ENCODE results near the gene ADGRB3.

Gene ADGRB3

DNA sequence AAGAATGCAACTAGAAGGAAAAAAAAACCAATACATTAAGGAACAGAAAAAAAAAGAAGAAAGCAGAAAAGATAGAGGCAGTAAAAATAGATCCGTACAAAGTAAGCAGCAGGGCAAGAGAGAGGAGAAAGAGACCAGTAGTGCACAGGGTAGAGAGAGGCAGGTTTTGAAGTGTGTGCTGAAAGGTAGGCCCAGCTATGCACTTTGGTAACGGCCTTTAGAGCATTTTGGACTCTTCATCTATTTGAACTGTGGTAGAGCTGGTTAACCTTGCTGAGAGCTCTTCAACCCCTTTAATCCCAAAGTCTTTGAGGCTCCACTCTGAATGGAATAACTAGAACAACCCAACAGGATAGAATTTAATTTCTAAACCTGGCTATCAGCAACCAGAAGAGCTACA lies 45.2 kb downstream of the ADGRB3 start:
- Histone ChIP-seq H3K18ac (ENCODE audit: low read depth in 1 of 2, low read length in 2 of 2) (no peak overlapping the region), H3K79me1 (replicated peaks; ENCODE audit: low read length, poor library complexity, severe bottlenecking) (no peaks in the 10 kb centered on the region), H2BK5ac (ENCODE audit: low read depth, low read length, poor library complexity, severe bottlenecking) (no peak overlapping the region), H2AFZ (ENCODE audit: low read depth, low read length) (no peak overlapping the region), H2AK5ac (ENCODE audit: low read length, severe bottlenecking) (no peak overlapping the region), H2BK12ac (ENCODE audit: low read length in 2 of 2) (no peak overlapping the region), H3K27ac (ENCODE audit: low read length, poor library complexity, severe bottlenecking) (no peak overlapping the region), H3K4ac (ENCODE audit: low read depth in 1 of 2, low read length in 2 of 2) (no peak overlapping the region), H3K27me3 (ENCODE audit: control insufficient read depth in 1 of 2, insufficient read depth in 1 of 2, low read length in 2 of 2) (no peaks in the 10 kb centered on the region), H2BK15ac (ENCODE audit: low read depth, poor library complexity, severe bottlenecking) (no peak overlapping the region), H3K4me3 (ENCODE audit: insufficient read depth in 1 of 2, low read depth in 1 of 2, low read length in 2 of 2) (no peak overlapping the region), H3K4me1 (ENCODE audit: control insufficient read depth, insufficient read depth, low read depth, low read length) (no peaks in the 10 kb centered on the region), H3K23ac (ENCODE audit: low read length in 2 of 2) (no peak overlapping the region), H3K9me3 (ENCODE audit: control insufficient read depth, low read length) (no peaks in the 10 kb centered on the region), H4K8ac (ENCODE audit: low read length) (no peak overlapping the region), H3K9ac (ENCODE audit: low read length) (no peak overlapping the region), H4K91ac (ENCODE audit: low read length) (no peak overlapping the region), H2BK120ac (ENCODE audit: low read depth, low read length) (no peak overlapping the region), H3K4me2 (ENCODE audit: low read length, poor library complexity, severe bottlenecking) (no peak overlapping the region), H3K14ac (ENCODE audit: low read length in 2 of 2) (no peak overlapping the region), H3K36me3 (ENCODE audit: control insufficient read depth in 1 of 2, insufficient read depth in 2 of 2, low read depth in 1 of 2, low read length in 2 of 2) (no peaks in the 10 kb centered on the region)
- DNase-seq = no peak
- 82% methylated on average over 2 of the region's 2 CpGs for WGBS

DNA sequence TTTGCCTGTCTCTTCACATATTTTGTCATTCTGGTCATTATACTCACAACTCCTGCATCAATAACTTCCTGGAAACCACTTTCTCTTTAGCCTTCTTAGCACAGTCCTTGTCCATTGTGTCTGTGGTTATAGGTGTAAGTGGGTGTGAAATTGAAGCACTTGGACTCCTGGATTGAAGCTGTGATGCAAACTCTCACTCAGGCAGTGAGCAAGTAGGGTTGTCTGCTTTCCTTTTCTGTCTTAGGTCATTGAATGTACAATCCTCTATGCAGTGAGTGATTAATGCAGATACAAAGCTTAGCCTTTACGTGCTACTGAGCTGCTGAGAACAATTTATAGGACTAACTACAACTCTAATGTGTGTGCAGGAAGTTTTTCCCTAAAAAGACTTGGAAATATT lies 54.8 kb downstream of the ADGRB3 start:
- no peak overlapping the region for H4K8ac ChIP-seq (ENCODE audit: low read length)
- peak; percentile 1 for DNase-seq
- H4K91ac ChIP-seq (ENCODE audit: low read length) = no peak overlapping the region
- no peaks in the 10 kb centered on the region for H3K27me3 ChIP-seq (ENCODE audit: control insufficient read depth in 1 of 2, insufficient read depth in 1 of 2, low read length in 2 of 2)
- H3K14ac ChIP-seq (ENCODE audit: low read length in 2 of 2) = no peak overlapping the region
- no peaks in the 10 kb centered on the region for H3K4me1 ChIP-seq (ENCODE audit: control insufficient read depth, insufficient read depth, low read depth, low read length)
- H2BK15ac ChIP-seq (ENCODE audit: low read depth, poor library complexity, severe bottlenecking) = no peak overlapping the region
- H3K23ac ChIP-seq (ENCODE audit: low read length in 2 of 2) = no peak overlapping the region
- no peak overlapping the region for H3K4me3 ChIP-seq (ENCODE audit: insufficient read depth in 1 of 2, low read depth in 1 of 2, low read length in 2 of 2)
- no peak overlapping the region for H2BK5ac ChIP-seq (ENCODE audit: low read depth, low read length, poor library complexity, severe bottlenecking)
- H2BK12ac ChIP-seq (ENCODE audit: low read length in 2 of 2) = no peak overlapping the region
- H3K4me2 ChIP-seq (ENCODE audit: low read length, poor library complexity, severe bottlenecking) = no peak overlapping the region
- H3K4ac ChIP-seq (ENCODE audit: low read depth in 1 of 2, low read length in 2 of 2) = no peak overlapping the region
- no peak overlapping the region for H3K18ac ChIP-seq (ENCODE audit: low read depth in 1 of 2, low read length in 2 of 2)
- H3K79me1 ChIP-seq (replicated peaks; ENCODE audit: low read length, poor library complexity, severe bottlenecking) = no peaks in the 10 kb centered on the region
- H3K9ac ChIP-seq (ENCODE audit: low read length) = no peak overlapping the region
- no peak overlapping the region for H3K27ac ChIP-seq (ENCODE audit: low read length, poor library complexity, severe bottlenecking)
- no peak overlapping the region for H2AFZ ChIP-seq (ENCODE audit: low read depth, low read length)
- no peaks in the 10 kb centered on the region for H3K36me3 ChIP-seq (ENCODE audit: control insufficient read depth in 1 of 2, insufficient read depth in 2 of 2, low read depth in 1 of 2, low read length in 2 of 2)
- no peaks in the 10 kb centered on the region for H3K9me3 ChIP-seq (ENCODE audit: control insufficient read depth, low read length)
- no peak overlapping the region for H2BK120ac ChIP-seq (ENCODE audit: low read depth, low read length)
- no peak overlapping the region for H2AK5ac ChIP-seq (ENCODE audit: low read length, severe bottlenecking)
- 40% methylated on average over 1 of the region's 1 CpG for WGBS

DNA sequence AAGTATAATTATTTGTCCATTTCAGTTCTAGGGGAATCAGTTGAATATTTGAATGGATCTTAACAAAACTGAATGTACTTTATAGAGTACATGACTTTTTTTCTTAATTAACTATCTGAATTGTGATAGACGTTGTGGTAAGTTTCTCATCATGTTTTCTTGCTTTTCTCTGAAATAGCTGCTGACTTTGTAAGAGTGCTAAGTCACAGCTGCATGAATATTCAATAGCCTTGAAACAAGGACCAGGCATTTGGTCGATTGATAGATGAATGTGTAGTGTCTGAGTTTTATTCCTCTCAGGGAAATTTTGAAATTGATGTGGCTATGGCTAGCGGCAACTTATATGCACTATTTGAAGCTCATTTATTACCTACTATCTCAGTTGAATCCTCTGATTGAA lies 56.0 kb downstream of the ADGRB3 start:
- no peak overlapping the region for H2AFZ ChIP-seq (ENCODE audit: low read depth, low read length)
- H3K18ac ChIP-seq (ENCODE audit: low read depth in 1 of 2, low read length in 2 of 2) = no peak overlapping the region
- H2BK15ac ChIP-seq (ENCODE audit: low read depth, poor library complexity, severe bottlenecking) = no peak overlapping the region
- no peaks in the 10 kb centered on the region for H3K9me3 ChIP-seq (ENCODE audit: control insufficient read depth, low read length)
- 85% methylated on average over 2 of the region's 3 CpGs for WGBS
- H3K36me3 ChIP-seq (ENCODE audit: control insufficient read depth in 1 of 2, insufficient read depth in 2 of 2, low read depth in 1 of 2, low read length in 2 of 2) = no peaks in the 10 kb centered on the region
- no peak overlapping the region for H2BK12ac ChIP-seq (ENCODE audit: low read length in 2 of 2)
- H2AK5ac ChIP-seq (ENCODE audit: low read length, severe bottlenecking) = no peak overlapping the region
- H2BK120ac ChIP-seq (ENCODE audit: low read depth, low read length) = no peak overlapping the region
- no peak for DNase-seq
- H3K79me1 ChIP-seq (replicated peaks; ENCODE audit: low read length, poor library complexity, severe bottlenecking) = no peaks in the 10 kb centered on the region
- H4K91ac ChIP-seq (ENCODE audit: low read length) = no peak overlapping the region
- H3K23ac ChIP-seq (ENCODE audit: low read length in 2 of 2) = no peak overlapping the region
- H2BK5ac ChIP-seq (ENCODE audit: low read depth, low read length, poor library complexity, severe bottlenecking) = no peak overlapping the region
- H3K27ac ChIP-seq (ENCODE audit: low read length, poor library complexity, severe bottlenecking) = no peak overlapping the region
- no peak overlapping the region for H3K4me3 ChIP-seq (ENCODE audit: insufficient read depth in 1 of 2, low read depth in 1 of 2, low read length in 2 of 2)
- no peak overlapping the region for H3K14ac ChIP-seq (ENCODE audit: low read length in 2 of 2)
- no peak overlapping the region for H4K8ac ChIP-seq (ENCODE audit: low read length)
- H3K27me3 ChIP-seq (ENCODE audit: control insufficient read depth in 1 of 2, insufficient read depth in 1 of 2, low read length in 2 of 2) = no peaks in the 10 kb centered on the region
- no peak overlapping the region for H3K9ac ChIP-seq (ENCODE audit: low read length)
- H3K4me1 ChIP-seq (ENCODE audit: control insufficient read depth, insufficient read depth, low read depth, low read length) = no peaks in the 10 kb centered on the region
- H3K4ac ChIP-seq (ENCODE audit: low read depth in 1 of 2, low read length in 2 of 2) = no peak overlapping the region
- H3K4me2 ChIP-seq (ENCODE audit: low read length, poor library complexity, severe bottlenecking) = no peak overlapping the region

DNA sequence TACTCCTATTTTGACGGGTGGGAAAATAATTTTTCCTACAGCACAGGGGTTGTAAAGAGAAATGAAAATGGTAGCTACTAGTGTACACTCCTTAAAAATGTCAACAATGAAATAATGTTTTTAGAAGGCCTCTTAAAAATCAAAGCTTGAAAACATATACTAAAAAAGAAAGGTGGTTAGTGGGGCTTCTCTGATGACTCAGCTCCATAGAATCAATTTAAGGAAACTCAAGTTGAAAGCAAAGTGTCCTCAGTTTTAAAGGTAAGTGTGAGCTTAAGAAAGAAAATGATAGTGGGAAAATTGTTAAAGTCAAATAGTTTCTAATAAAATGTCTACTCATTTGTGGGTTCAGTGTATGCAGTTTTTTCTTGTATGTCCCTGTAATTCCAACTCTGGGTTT lies 58.2 kb downstream of the ADGRB3 start:
- Histone ChIP-seq H4K8ac (ENCODE audit: low read length) (no peak overlapping the region), H2BK120ac (ENCODE audit: low read depth, low read length) (no peak overlapping the region), H3K4me2 (ENCODE audit: low read length, poor library complexity, severe bottlenecking) (no peak overlapping the region), H2BK12ac (ENCODE audit: low read length in 2 of 2) (no peak overlapping the region), H3K9ac (ENCODE audit: low read length) (no peak overlapping the region), H3K27ac (ENCODE audit: low read length, poor library complexity, severe bottlenecking) (no peak overlapping the region), H2BK15ac (ENCODE audit: low read depth, poor library complexity, severe bottlenecking) (no peak overlapping the region), H3K4ac (ENCODE audit: low read depth in 1 of 2, low read length in 2 of 2) (no peak overlapping the region), H2AK5ac (ENCODE audit: low read length, severe bottlenecking) (no peak overlapping the region), H2AFZ (ENCODE audit: low read depth, low read length) (no peak overlapping the region), H3K9me3 (ENCODE audit: control insufficient read depth, low read length) (no peaks in the 10 kb centered on the region), H3K14ac (ENCODE audit: low read length in 2 of 2) (no peak overlapping the region), H3K23ac (ENCODE audit: low read length in 2 of 2) (no peak overlapping the region), H3K36me3 (ENCODE audit: control insufficient read depth in 1 of 2, insufficient read depth in 2 of 2, low read depth in 1 of 2, low read length in 2 of 2) (no peaks in the 10 kb centered on the region), H2BK5ac (ENCODE audit: low read depth, low read length, poor library complexity, severe bottlenecking) (no peak overlapping the region), H3K18ac (ENCODE audit: low read depth in 1 of 2, low read length in 2 of 2) (no peak overlapping the region), H3K27me3 (ENCODE audit: control insufficient read depth in 1 of 2, insufficient read depth in 1 of 2, low read length in 2 of 2) (no peaks in the 10 kb centered on the region), H3K79me1 (replicated peaks; ENCODE audit: low read length, poor library complexity, severe bottlenecking) (no peaks in the 10 kb centered on the region), H3K4me3 (ENCODE audit: insufficient read depth in 1 of 2, low read depth in 1 of 2, low read length in 2 of 2) (no peak overlapping the region), H3K4me1 (ENCODE audit: control insufficient read depth, insufficient read depth, low read depth, low read length) (no peaks in the 10 kb centered on the region), H4K91ac (ENCODE audit: low read length) (no peak overlapping the region)
- WGBS = no CpG with 5 or more reads among the region's 1 CpG
- DNase-seq = no peak
